Frontal cortex (tissue), 4 donors: Measurements from ENCODE around the gene DNAJC21. TPM values are rescaled to one million over a fixed set of nuclear protein-coding genes. Genes with fewer than 3 reads are reported as not detected.
A peak's percentile ranks its signal among the peaks of the same experiment; 100 is the strongest.
"Not testable (repeated sequence)": the region's sequence is repeated elsewhere in the genome, so short reads cannot be mapped to it uniquely, and the experiment has no call there.

Experiments
- DNase-seq, 2 donors: peaks; one replicate each; pipeline ENCODE4 v3.0.0; 2012; ENCODE audit warnings: low spot score in 2 of 2
- FAIRE-seq: peaks from 2 replicates; lab custom pipeline; 2012; peaks lifted over from hg19 to GRCh38; lab: Jason Lieb, UNC
- total RNA-seq: library from RNA; depleted of rRNA; stranded (reverse); fragments of >200 nt; gene quantifications from one replicate; pipeline ENCODE4 v1.2.3, GENCODE V29; 2014
- donor health status: control.
- donor health status: control.
- donor health status: control.

Gene DNAJC21
- total RNA-seq, 1 donor from 2014 or later: 21.2 TPM

DNA sequence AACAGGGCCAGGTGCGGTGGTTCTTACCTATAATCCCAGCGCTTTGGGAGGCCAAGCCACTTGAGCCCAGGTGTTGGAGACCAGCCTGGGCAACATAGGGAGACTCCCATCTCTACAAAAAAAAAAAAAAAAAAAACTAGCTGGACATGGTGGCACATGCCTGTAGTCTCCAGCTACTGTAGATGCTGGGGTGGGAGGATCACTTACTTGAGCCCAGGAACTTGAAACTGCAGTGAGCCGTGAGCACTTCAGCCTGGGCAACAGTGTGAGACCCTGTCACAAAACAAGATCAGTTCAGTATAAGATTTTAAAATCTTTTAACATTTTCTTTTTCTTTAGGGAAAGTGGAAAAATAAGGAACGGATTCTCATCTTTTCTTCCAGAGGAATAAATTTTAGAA lies 11.3 kb upstream of the DNAJC21 start:
- DNase-seq (no peak), FAIRE-seq (no peak)

DNA sequence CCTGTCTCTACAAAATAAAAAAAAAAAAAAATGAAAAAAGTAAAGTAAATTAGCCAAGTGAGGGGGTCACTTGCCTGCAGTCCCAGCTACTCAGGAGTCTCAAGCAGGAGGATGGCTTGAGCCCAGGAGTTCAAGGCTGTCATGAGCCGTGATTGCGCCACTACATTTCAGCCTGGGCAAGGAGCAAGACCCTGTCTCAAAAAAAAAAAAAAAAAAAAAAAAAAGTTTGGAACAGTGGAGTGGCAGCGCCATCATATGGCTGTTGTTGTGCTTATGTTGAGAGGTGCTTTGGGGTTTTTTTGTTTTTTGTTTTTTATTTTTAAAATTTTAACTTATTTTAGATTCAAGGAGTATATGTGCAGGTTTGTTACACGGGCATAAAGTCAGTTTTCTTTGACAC lies 10.3 kb upstream of the DNAJC21 start:
- DNase-seq (no peak), FAIRE-seq (no peak)

DNA sequence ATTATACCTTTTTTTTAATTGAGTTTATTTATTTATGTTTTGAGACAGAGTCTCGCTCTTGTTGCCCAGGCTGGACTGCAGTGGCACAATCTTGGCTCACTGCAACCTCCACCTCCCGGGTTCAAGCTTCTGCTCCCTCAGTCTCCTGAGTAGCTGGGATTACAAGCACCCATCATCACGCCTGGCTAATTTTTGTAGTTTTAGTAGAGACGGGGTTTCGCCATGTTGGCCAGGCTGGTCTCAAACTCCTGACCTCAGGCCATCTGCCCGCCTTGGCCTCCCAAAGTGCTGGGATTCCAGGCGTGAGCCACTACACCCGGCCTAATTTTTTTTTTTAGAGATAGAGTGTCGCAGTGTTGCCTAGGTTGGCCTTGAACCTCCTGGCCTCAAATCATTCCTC lies 6.1 kb upstream of the DNAJC21 start:
- DNase-seq, FAIRE-seq: not testable (repeated sequence)

DNA sequence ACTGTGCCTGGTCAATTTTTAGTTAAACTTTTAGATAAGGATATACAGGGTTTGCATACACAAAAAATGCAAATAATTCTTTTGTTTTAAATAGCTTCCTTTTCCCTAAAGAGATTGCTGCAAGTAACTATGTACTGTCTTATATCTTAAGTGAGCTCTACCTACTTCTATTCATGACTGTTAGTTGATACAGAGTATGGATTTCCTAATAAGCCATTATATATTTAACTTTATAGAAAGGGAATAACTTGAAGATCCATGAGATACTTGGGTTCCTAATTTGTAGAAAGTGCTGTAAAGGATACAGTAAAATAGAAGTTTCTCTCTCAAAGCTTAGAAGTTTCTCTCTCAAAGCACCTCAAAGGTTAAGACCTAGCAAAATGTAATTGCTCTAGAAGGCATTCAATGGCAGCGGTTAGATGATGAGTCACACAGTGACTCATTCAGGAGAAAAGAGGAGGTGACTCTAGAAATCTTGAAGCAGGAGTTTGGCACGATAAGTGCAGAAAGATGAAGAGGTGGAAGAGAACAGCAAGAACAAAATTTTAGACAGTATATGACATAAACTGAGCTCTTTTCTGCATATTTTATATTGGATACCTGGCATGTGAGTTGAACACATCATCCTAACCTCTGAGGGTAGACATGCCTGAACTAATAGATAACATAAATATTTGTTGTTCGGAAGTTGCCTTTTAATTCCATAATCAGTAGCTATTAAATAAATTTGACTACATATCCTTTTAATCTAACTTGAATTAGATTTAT lies 5.5 kb upstream of the DNAJC21 start:
- DNase-seq: no peak
- no peak for FAIRE-seq

DNA sequence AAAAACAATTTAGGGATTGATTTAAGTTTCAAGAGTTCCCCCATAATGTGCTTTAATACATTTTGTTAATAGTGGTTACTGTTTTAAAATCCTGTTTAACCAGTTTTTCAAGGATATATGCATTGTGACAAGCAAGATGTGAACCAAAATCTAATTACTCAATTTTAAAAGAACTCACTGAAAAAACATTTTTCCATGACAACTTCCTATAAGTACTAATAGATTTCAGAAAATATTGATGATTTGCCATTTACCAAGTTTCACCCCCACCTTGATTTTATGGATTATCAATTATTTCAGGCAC lies 4.9 kb upstream of the DNAJC21 start:
- DNase-seq (no peak), FAIRE-seq (no peak)

DNA sequence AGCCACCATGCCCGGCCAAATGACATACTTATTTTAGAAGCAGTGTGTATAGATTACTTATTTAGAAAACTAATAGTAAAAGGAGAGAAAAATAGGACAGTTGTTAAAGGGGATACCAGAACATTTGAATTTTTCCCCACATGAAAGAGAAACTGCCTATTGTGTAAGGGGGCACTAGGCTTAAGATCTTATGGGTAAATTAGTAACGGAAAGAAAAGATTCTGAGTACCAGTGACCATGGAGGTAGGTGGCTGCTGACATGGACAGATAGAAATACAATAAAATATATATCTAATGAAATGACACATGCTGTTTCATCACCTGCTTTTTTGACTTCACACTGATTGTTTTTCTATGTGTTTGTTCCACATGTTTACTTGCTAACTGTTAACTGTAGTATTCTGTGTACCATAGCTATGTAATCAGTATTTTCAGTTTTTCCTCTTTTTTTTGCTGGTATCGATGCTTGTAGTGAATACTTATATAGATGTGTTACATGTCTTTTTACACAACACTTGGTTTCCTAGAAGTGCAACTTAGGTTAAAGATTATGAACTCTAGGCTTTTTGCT lies 3.0 kb upstream of the DNAJC21 start:
- no peak for FAIRE-seq
- no peak for DNase-seq

DNA sequence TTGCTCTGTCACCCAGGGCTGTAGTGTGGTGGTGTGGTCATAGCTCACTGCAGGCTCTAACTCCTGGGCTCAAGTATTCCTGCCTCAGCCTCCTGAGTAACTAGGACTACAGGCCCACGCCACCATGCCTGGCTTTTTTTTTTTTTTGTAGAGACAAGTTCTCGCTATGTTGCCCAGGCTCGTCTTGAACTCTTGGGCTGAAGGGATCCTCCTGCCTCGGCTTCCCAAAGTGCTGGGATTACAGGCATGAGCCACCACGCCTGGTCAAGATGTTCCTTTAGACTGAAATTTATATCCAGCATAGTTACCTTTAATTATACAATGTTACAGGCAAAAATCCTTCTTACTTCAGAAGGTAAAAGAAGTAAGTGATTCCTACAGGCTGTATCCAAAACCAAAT lies 1.6 kb upstream of the DNAJC21 start:
- FAIRE-seq (no peak), DNase-seq (no peak)

DNA sequence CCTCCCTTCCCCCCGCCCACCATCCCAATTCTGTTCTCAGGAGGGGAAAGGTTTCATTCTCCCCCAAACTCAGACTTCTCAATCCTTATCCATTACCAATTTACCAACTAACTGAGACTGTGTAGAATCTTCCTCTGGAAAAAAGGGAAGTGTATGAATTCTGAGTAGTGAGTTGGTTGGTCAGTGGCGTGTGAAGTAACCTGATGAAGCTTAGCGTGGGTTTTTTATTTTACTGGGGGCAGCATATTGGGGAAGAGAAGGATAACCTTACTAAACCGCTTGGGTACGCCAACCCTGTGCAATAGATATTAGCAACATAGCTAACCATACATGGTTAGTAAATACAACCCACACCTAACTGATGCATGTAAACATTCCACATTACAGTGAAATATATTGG lies 1.1 kb upstream of the DNAJC21 start:
- FAIRE-seq: no peak
- DNase-seq: no peak

DNA sequence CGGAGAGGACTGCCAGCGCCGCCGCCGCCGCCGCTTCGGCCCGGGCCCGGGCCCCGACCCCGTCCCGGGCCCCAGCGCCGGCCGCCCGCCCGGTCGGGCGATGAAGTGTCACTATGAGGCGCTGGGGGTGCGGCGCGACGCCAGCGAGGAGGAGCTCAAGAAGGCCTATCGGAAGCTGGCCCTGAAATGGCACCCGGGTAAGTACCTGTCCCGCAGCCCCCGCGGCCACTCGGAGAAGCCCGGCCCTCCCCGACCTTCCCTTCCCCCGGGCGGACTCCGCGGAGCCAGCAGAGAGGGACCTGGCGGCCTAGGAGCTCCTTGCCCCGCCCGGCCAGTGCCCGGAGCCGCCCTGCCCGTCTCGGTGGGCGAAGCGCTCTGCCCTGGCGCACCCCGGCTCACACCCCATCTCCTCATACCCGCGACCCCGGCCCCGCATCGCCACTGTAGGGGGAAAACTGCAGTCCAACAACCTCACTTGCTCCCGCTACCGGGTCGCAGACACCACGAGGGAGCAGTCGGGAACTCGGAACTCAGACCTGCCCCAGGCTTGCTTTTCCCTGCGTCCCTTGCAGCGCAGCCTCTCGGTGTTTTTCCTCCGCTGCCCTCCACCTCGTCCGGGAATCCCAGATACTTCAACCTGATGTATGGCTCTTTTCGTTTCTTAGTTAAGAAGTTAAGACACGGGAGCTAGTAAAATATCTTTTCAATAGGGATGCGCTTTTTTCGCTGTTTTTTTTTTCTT lies 532 bp downstream of the DNAJC21 start:
- FAIRE-seq: no peak

DNA sequence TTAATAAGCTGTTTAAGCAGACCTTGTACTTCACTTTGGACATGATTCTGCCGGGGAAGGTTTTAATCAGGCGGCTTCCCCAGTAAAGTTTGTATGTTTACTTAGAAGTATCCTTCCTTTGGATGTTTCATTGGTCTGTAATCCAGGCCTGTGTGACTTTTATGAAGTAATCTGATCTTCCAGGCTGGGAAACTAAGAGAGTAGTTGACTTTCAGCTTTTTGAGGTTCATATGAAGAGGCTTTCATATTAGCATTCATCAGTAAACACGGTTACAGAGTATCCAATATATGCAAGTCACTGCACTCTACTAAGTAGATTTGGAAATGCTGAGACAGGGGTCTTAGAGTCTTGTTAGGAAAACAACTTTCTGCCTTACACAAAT lies 1.1 kb downstream of the DNAJC21 start:
- FAIRE-seq (no peak), DNase-seq (no peak)

More for the DNA sequence above, 532 bp downstream of the DNAJC21 start:
- DNase-seq: peak in 1 of 2 donors; percentile 71

DNA sequence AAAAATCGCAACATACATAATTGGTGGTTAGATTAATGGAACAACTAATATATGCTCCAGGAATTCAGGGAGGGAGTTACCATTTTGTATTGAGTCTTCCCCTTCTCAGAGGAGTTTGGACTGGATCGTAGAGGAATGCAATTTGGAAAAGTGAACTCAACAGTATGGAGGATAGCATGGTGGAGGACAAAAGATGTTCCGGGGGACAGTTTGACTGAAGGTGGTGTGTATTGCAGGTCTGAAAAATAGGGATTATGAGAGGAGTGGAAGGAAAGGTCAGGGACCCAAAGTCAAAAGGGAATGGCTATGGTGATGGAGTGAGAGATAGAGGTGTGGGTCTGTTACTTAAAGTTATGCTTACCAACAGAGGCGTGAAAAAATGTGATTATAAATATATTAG lies 1.5 kb downstream of the DNAJC21 start:
- no peak for DNase-seq
- no peak for FAIRE-seq

DNA sequence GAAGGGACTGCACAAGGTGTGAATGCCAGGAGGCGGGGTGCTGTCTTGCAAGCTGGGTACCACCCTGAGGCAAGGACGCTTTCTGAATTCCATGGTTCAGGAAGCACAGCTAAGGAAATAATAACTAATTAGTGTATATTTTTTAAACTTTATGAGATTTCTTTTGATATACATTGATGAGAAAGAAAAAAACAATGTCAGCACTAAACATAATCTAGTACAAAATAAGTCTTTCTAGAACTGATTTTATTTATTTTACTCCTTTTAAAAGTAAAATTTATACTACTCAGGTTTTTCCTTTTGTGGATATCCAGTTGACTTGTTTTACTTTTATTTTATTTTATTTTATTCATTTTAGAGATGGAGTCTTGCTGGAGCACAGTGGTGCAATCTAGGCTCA lies 3.6 kb downstream of the DNAJC21 start:
- DNase-seq (no peak), FAIRE-seq (no peak)

DNA sequence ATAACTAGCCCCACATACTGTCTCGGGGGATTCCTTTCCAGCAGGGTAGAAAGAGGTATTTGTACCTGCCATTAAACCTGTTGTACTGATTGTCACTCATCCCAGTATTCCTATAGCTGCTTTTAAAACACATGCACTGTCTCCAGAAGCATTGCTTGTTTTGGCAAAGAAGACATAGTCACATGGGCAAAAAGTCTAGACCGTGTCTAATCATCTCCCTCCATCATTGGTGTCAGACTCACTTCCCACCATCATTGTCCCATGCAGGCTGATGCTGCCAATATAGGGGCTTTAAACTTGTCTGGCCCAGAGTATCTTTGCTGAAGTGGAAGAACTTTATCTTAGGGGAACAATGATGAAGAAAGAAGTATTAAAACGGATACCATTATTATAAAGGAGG lies 12.6 kb downstream of the DNAJC21 start:
- no peak for FAIRE-seq

DNA sequence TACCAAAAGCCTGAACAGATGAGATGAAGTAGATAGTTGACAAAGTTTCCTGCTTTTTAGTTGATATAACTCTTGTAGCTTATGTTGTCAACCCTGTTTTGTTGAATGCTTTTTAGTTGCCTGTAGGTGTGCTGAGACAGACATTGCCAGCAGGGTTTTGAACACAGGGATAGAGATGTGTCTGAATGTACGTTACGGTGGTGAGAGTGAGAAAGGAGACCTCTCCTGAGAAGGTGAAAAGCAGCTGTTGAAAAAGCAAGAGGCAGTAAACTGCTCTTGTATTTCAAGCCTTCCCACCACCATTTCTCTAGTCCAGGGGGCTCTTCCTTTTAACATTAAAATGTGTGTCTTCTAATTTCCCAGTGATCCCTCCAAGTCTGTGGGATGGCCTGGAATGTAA lies 14.7 kb downstream of the DNAJC21 start:
- FAIRE-seq (no peak), DNase-seq (no peak)

More for the DNA sequence above, 12.6 kb downstream of the DNAJC21 start:
- no peak for DNase-seq

DNA sequence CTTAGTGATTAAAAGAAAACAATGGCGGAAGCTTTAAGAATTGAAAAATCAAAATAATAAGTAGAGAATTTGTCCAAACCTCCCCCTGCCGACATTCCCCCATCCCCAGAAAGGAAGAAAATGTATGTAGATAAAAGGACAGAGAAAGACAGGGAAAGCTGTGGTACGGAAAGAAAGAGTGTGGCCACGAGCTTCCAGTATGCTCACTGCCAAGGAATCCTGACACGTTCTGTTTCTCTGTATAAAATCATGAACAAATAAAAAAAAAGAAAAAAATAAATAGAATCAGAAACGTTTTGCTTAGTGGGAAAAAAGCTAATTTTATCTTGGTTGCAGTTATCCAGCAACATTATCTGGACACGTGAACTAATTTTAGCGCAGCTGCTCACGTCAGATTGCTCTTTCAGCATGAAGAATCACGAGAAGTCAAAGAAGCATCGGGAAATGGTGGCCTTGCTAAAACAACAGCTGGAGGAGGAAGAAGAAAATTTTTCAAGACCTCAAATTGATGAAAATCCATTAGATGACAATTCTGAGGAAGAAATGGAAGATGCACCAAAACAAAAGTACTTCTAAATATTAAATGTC lies 15.2 kb downstream of the DNAJC21 start:
- no peak for DNase-seq
- no peak for FAIRE-seq

DNA sequence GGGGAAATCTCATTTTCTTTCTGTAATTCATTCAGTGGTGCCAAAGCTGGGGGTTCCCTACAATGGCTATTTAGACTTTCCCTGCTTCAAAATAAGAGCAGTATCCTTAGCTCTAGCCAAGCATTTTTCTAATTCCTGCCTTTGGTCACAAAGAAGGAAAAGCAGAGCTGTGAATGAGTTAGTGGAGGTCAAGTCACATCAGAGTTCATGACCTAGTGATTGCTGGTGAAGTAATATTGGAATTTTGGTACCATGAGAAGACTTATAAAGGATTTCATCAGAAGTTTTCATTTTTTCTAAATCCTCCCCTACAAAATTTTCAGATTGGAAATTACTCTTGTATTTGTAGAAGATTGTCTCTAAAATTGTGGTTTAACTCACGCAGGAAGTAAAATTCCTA lies 28.0 kb downstream of the DNAJC21 start:
- DNase-seq (no peak), FAIRE-seq (no peak)

DNA sequence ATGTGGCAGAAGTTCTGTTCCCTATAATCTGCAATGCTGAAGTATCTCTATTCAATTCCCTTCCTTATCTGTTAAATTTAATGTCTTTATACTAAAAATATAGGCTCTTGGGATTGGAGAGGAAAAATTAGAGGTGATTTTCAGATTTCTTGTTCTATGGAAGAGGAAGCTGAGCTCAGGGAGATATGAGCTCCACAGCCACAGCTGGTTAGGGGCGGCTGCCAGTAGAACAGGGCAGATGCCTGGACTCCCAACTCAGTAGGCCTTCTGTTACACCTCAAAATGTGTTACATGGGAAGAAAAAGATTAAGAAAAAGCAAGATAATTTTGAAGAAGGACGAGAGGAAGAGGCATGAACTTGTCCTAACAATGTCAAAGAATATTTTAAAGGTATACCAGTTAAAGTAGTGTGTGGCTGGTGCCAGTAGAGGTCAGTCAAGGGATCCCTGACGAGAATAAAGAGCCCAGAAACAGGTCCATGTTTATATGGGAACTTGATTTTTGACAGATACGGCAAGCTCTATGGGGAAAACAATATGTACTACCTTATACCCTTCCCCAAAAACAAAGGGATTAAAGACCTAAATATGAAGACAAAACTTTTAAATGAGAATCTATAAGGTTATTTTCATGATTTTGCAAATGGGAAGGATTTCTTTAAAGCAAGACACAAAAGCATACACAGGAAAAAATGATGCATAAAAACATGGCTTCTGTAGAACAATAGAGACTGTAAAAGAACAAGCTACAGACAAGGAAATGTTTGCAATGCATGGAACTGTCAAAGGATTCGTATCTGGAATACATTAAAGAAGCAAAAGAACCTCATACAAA lies 28.7 kb downstream of the DNAJC21 start:
- DNase-seq (peak in 1 of 2 donors; percentile 18), FAIRE-seq (no peak)

DNA sequence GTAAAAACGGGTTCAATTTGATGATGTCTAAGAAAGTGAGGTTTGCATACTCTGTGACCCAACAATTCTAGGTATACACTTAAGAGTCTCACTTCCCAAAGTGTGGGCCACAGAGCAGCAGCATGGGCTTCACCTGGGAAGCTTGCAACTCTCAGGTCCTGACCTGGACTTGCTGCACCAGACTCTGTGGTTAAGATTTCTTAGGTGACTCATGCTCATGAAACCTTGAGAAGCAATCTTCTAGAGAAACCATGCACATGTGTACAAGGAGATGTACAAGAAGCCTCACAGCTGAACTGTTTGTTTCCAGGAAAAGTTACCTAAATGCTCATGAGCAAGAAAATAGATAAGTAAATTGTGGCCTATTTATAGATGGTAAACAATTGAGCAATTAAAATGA lies 30.0 kb downstream of the DNAJC21 start:
- FAIRE-seq (no peak), DNase-seq (no peak)

DNA sequence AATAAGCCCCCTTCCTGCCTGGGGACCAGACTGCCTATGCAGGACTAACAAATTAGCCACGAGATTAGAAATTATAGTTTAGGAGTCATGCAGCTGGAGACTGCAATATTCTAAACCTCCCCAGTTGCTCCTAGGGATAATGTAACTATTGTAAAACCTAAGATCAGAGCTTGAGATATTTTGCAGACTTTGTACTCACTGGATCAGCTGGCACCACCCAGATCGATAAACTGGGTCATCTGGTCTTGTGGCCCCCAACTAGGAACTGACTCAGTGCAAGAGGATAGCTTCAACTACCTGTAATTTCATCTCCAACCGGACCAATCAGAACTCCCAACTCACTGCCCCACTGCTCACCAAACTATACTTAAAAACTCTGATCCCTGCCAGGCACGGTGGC lies 38.2 kb downstream of the DNAJC21 start:
- DNase-seq: no peak
- FAIRE-seq: no peak

DNA sequence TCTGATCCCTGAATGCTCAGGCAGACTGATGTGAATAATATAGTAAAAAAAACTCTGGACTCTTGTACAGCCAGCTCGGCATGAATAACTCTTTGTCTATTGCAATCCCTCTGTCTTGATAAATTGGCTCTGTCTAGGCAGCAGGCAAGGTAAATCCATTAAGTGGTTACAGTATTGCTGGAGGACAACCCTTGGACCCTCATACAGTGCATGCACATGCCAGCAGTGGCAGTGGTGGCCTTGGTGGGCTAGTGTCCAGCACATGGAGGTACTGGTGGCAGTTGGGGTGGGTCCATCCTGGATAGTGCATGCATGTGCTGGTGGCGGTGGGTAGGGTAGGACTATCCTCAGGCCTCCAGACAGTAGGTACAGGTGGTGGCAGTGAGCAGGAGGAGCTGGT lies 38.9 kb downstream of the DNAJC21 start:
- no peak for DNase-seq
- FAIRE-seq: no peak
